AG04449 (cell line): Measurements from ENCODE around the gene TRDN.

ENCODE experiments used
- CTCF ChIA-PET: fragments of 350-600 bp; formaldehyde crosslinking; extraction: SDS; loops from one replicate; lab custom pipeline; 2021; ENCODE audit warnings: antibody characterized with exemption; lab: Yijun Ruan, JAX
- POLR2A ChIA-PET: fragments of 400-600, 350-600 bp; formaldehyde crosslinking; extraction: SDS; loops from one replicate; lab custom pipeline; 2020; ENCODE audit warnings: antibody characterized with exemption, inconsistent platforms; lab: Yijun Ruan, JAX
- DNase-seq: peaks from one replicate; pipeline ENCODE4 v3.0.0-alpha.2; 2010; ENCODE audit warnings: low read depth, low spot score
- H3K4me3 ChIP-seq: 2 replicates; pipeline ENCODE4 v1.5.1; 2011; ENCODE audit warnings: low read depth, mild to moderate bottlenecking, control low read depth, low read length
- CTCF ChIP-seq: IDR thresholded peaks from one replicate; pipeline ENCODE4 v1.5.1; 2011; ENCODE audit warnings: mild to moderate bottlenecking, moderate library complexity, low read length, control low read depth, inconsistent platforms; ENCODE audit not compliant: insufficient read depth; ENCODE audit errors: missing control alignments

The TRDN gene

GRCh38 chr6:123418071-123418470 lies 218.7 kb downstream of the TRDN start:
- TF ChIP-seq CTCF, result no peak
- DNase-seq, result no peak
- H3K4me3 ChIP-seq, result no peak overlapping the region
- CTCF ChIA-PET, result interaction anchor here (0.8 to 2.1 kb wide), 2 partner anchors 297 to 1435 kb away, joined by 3 to 6 read pairs; no protein-coding TSS in a partner anchor
- POLR2A ChIA-PET, result no interaction called here

- POLR2A ChIA-PET, result no interaction called here
- no peak overlapping the region for H3K4me3 ChIP-seq
- DNase-seq, result no peak
- CTCF ChIA-PET, result interaction anchor here (0.8 to 2.1 kb wide), 2 partner anchors 298 to 1436 kb away, joined by 3 to 6 read pairs; no protein-coding TSS in a partner anchor
- TF ChIP-seq CTCF, result no peak
Measured at GRCh38 chr6:123417535-123417934, 219.2 kb downstream of the TRDN start.

GRCh38 chr6:123415844-123416468 lies 220.8 kb downstream of the TRDN start:
- CTCF ChIA-PET, result interaction anchor here (0.9 to 2.1 kb wide), 2 partner anchors 25 to 299 kb away, joined by 3 to 6 read pairs; no protein-coding TSS in a partner anchor
- POLR2A ChIA-PET, result no interaction called here
- DNase-seq, result peak; percentile 1
- no peak overlapping the region for H3K4me3 ChIP-seq
- TF ChIP-seq CTCF, result peak; percentile 51

- TF ChIP-seq CTCF, result no peak
- H3K4me3 ChIP-seq, result no peak overlapping the region
- ChIA-PET POLR2A (no interaction called here), CTCF (interaction anchor here (1.6 kb wide), 1 partner anchor 10 kb away, joined by 3 read pairs; no protein-coding TSS in a partner anchor)
- no peak for DNase-seq
Measured at GRCh38 chr6:123404975-123405374, 231.8 kb downstream of the TRDN start.

GRCh38 chr6:123402052-123402451 lies 234.7 kb downstream of the TRDN start:
- DNase-seq, result no peak
- no peak overlapping the region for H3K4me3 ChIP-seq
- POLR2A ChIA-PET, result no interaction called here
- TF ChIP-seq CTCF, result no peak
- CTCF ChIA-PET, result no interaction called here

GRCh38 chr6:123398072-123398471 lies 238.7 kb downstream of the TRDN start:
- TF ChIP-seq CTCF, result no peak
- ChIA-PET POLR2A (no interaction called here), CTCF (no interaction called here)
- no peak for DNase-seq
- no peak overlapping the region for H3K4me3 ChIP-seq
